ENCODE data around the gene FYCO1.

DNA sequence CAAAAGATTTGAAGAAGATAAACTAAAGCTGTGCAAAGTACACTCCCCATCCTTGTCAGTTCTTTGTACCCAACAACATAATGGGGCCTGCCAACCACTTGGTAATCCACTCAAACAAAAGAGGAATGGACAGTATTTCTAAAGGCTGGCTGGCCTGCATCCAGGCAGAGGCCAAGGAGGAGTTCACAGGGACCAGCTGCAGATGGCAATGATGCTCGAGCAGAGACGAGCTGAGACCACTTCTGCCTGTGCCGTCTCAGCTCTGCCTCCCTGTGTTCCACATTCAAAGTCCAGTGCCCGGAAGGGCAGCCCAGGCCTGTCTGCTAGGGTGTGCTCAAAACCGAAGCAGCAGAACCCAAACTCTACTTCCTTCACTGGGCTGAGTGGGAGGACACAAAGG is 38.0 kb downstream of the FYCO1 start:
- no peak for TF ChIP-seq GATA3 (IDR thresholded peaks at IDR 0.05; ENCODE audit: low read depth, low read length)
- TF ChIP-seq GATA2 (IDR thresholded peaks at IDR 0.05; ENCODE audit: low read depth, low read length), result no peak
